Stimulated activated CD8-positive, alpha-beta memory T cell treated with anti-CD3 and anti-CD28 coated beads, Interleukin-2, amount 100 ng/mL, for 48 hours (primary cell): Measurements from ENCODE around the gene RNF112.

Experiments
- DNase-seq, 2 donors: peaks; one replicate each; pipeline ENCODE4 v3.0.0-alpha.2; 2020; ENCODE audit warnings: low read depth in 2 of 2

Gene RNF112

DNA sequence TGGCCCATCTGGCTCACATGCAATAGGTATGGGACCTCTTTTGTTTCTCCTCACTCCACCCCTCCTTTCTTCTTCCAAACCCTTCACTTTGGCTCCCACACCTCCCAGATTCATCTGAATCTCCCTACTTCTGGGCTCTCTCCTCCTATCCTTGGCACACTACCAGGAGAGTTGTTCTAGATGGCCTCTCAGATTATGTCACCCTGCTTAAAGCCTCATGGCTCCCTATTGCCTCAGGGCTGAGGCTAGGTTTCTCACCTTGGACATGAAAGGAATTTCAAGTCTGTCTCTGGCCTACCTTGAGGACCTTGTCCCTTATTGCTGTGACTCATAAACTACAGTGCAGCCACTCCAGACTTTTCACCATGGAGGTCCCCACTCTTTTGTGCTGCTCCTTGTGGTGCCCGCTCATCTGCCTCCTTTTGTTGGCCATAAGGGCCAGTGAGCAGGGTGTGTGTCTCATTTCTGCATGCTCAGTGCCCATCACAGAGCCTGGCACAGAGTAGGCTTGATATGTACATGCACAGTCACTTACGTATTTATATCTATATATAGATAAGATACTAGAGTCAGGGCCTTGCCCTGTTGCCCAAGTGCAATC is 23.0 kb upstream of the RNF112 start:
- DNase-seq: no peak

DNA sequence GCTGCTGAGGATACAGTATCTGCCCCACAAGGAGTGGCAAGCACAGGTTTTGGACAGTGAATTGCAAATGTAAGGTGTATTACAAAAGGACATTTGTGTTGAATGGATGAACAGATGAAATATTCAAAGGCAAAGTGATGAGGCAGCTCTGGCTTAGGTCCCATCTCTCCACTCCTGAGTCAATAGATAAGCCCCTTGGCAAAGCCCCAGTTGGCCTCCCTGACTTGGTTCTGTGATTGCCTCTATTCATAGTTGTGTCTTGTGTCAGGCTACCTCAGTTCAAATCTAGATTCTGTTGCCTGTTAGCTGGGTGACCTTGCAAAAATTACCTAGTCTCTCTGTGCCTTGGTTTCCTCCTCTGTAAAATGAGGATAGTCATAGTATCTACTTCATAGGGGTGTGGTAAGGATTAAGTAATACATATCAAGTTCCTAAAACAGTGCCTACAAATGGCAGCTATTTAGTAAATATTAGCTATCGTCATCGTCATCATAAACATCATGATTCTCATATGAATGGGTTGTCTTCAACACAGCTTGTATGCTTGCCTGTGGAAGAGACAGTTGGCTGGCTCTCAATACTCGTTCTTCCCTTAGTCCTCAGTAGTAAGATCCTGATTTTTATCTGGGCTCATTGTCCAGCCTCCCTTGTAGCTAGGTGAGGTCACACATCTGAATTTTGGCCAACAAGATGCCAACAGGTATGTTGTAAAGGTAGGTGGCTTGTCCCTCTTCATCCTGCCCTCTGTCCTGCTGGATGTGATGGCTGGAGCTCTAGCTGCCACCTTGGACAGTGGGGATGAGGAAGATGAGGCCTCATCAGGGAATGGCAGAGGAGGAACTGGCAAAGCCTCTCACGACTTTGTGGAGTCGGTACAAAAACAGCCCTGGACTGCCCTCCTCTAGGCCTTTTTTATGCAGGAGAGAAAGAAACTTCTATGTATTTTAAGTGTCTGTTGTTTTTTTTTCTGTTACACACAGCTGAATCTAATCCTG is 21.9 kb upstream of the RNF112 start:
- no peak for DNase-seq

DNA sequence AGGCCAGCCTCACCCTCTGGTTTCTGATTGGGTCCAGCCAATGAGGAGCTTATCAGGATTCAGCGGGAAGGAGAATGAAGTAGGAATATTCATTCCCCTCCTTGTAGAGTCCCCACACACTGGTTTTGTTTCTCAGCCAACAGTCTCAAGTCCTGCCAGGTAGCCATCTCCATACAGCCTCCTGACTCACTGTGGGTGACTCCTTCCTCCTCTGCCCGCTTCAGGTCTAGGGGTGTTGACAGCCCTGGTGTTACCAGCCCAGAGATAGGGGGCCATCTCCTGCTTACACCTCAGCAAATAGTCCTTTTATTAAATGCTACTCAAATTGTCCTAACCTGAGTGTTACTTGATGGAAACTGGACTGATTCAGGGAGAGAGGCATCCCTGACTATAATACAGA is 20.1 kb upstream of the RNF112 start:
- no peak for DNase-seq

- no peak for DNase-seq
Measured at GRCh38 chr17:19391432-19391831, 19.6 kb upstream of the RNF112 start.

DNA sequence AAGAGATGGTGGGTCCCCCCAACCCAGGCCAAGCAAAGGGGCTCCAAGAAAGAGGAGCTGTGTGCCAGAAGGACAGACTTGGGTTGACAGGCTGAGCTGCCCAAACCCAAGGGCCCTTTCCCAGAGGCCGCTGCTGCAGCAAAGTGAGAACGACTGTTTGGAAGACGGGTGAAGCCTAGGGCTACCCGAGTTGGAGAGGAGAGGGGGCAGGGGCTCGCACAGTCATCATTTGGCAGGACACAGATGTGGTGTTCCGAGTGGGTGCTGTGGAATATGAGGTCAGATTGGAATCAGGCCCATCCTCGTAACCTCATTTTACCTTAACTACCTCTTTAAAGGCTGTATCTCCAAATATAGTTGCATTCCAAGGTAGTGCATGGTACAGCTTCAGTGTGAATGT is 18.7 kb upstream of the RNF112 start:
- no peak for DNase-seq

GRCh38 chr17:19397556-19398041 is 13.4 kb upstream of the RNF112 start:
- DNase-seq: no peak

GRCh38 chr17:19398301-19399181 is 12.5 kb upstream of the RNF112 start:
- DNase-seq: no peak

GRCh38 chr17:19399750-19400450 is 11.1 kb upstream of the RNF112 start:
- DNase-seq: no peak

GRCh38 chr17:19401321-19402010 is 9.6 kb upstream of the RNF112 start:
- no peak for DNase-seq

- no peak for DNase-seq
Measured at GRCh38 chr17:19402171-19402570, 8.9 kb upstream of the RNF112 start.

DNA sequence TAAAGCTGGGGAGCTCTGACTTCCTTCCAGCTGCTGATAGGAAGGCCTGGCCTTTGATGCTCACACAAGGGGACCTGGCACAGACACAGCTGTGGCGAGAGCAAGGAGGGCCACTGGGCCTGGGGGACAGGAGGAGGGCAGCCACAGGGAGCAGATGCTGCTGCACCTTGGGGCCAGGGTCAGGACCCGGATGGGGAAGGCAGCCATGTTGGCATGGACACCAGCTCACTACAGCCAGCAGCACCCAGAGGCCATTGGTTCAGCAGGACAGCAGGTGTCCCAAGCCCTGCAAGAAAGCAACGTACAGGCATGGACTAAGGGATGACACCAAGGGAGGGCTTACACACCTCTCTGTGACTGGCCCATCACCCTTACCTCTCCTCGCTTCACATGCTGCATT is 8.0 kb upstream of the RNF112 start:
- no peak for DNase-seq

GRCh38 chr17:19404264-19404663 is 6.8 kb upstream of the RNF112 start:
- DNase-seq: no peak

DNA sequence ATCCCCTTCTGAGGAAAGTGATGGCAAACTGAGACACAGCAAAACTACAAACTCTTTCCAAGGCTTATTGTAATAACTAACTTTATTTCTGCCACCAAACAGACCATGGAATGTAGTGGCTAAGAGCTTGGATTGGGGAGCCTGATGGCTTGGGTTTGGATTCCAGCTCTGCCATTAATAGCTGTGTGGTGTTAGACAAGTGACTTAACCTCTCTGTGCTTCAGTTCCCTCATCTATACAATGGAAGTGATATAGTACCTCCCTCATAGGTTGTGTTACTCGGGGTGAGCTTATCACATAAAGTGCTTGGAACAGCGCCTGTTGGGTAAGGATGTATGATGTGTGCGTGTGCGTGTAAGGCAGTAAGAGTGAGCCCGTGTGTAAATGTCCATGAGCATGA is 5.9 kb upstream of the RNF112 start:
- no peak for DNase-seq

- DNase-seq: no peak
Measured at GRCh38 chr17:19407601-19408345, 3.3 kb upstream of the RNF112 start.

GRCh38 chr17:19408346-19408710 is 2.7 kb upstream of the RNF112 start:
- no peak for DNase-seq

GRCh38 chr17:19409066-19409465 is 2.0 kb upstream of the RNF112 start:
- no peak for DNase-seq

GRCh38 chr17:19409509-19409908 is 1.5 kb upstream of the RNF112 start:
- no peak for DNase-seq

DNA sequence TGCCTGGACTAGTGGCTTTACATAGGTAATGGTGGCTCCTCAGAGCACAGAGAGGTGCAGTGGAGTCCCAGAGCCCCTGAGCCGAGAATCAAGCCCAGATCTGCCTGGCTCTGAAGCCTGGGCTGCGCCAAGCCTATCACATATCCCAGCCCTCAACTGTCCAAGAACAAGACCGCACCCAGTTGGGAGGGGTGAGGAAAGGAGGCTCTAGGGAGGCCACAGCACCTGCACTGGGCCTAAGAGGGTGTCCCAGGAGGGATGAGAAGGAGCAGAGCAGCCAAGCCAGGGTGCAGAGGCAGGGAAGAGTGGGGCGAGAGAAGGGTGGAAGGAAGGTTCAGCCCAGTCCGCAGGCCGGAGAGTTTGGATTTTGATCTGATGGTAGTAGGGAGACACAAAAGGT is 941 bp upstream of the RNF112 start:
- no peak for DNase-seq

DNA sequence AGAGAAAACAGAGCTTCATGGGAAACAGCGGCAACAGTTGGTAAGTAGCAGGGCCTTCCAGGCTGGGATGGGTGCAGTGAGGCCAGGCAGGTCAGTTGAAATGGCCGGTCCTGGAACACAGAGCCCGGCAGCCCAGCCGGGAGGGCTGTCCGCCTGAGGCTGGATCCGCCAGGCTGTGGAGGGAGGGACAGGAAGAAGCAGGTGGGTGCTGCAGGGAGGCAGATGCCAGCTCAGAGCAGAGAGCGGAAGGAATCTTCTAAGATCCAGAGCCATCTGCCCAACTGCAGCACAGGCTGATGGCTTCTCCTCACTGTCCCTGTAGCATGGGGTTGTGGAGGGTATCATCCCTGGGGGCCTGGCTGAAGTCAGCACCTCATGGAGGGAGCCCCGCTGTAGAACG is 599 bp downstream of the RNF112 start:
- DNase-seq: no peak

DNA sequence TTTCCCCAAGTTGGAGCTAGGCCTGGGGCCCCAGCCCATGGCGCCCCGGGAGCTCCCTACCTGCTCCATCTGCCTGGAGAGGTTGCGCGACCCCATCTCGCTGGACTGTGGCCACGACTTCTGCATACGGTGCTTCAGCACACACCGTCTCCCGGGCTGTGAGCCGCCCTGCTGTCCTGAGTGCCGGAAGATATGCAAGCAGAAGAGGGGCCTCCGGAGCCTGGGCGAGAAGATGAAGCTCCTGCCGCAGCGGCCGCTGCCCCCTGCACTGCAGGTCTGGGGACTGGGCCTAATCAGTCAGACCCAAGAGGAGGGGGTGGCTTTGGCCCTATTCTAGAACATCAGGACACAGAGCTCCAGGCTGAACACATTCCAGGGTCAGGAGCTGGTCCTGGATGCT is 1.5 kb downstream of the RNF112 start:
- no peak for DNase-seq
